HCT116 (cell line): ENCODE results near the gene AMN. TPM values are rescaled to one million over a fixed set of nuclear protein-coding genes. Genes with fewer than 3 reads are reported as not detected.

Experiments used
- ATAC-seq: fragments of 200-7000 bp; cut with Tn5 transposase; 2 replicates; pipeline ENCODE4 v1.9.1; 2020; ENCODE audit warnings: mild to moderate bottlenecking, moderate library complexity
- BruUV-seq: library from RNA; stranded (reverse); fragments of 400-500 nt; replicated peaks from 2 replicates; lab custom pipeline; 2021; lab: Mats Ljungman, UMichigan
- CTCF ChIA-PET: fragments of 300-600 bp; sonication (Branson Sonifier 250); formaldehyde crosslinking; loops from one replicate; lab custom pipeline; 2021; ENCODE audit warnings: antibody characterized with exemption; lab: Charles Lee
- POLR2A ChIA-PET: fragments of 300-600, 350-600 bp; sonication (Branson Sonifier 250); formaldehyde crosslinking; loops from one replicate; lab custom pipeline; 2021; ENCODE audit warnings: antibody characterized with exemption; lab: Charles Lee
- RAD21 ChIA-PET, 2 experiments: fragments of 300-600 bp; sonication (Branson Sonifier 250); formaldehyde crosslinking; loops; one replicate each; lab custom pipeline; 2023; ENCODE audit warnings: low total read pairs in 2 of 2; ENCODE audit not compliant: uncharacterized antibody in 2 of 2, unreplicated experiment in 2 of 2, low non-redundant PET in 1 of 2; lab: Charles Lee
- DNase-seq: peaks from one replicate; pipeline ENCODE4 v3.0.0-alpha.2; 2010; ENCODE audit warnings: low read depth, low spot score
- H2AFZ ChIP-seq: fragments of 200-600 bp; shearing (Covaris generic), sonication (generic); 2 replicates; pipeline ENCODE4 v1.6.1; 2017; ENCODE audit warnings: low read depth, mixed run types, mixed read lengths, antibody characterized with exemption, low read length; ENCODE audit not compliant: poor library complexity, severe bottlenecking
- H3K27ac ChIP-seq: 2 replicates; pipeline ENCODE4 v1.5.1; 2012; ENCODE audit warnings: low read depth, low read length
- H3K27me3 ChIP-seq: fragments of 200-600 bp; sonication (generic); 2 replicates; pipeline ENCODE4 v1.6.1; 2016; ENCODE audit warnings: mixed run types, low read length, mixed read lengths; ENCODE audit not compliant: insufficient read depth
- H3K36me3 ChIP-seq, 2 experiments: fragments of 200-500 bp in 1 of 2; fragments of 200-600 bp in 1 of 2; sonication (Bioruptor generic) in 1 of 2; sonication (generic) in 1 of 2; 2 replicates each; pipeline versions ENCODE4 v1.5.1 to v1.6.1; 2014 to 2016; ENCODE audit warnings: low read length in 2 of 2, inconsistent platforms in 1 of 2, mixed read lengths in 1 of 2, mixed run types in 1 of 2; ENCODE audit not compliant: insufficient read depth in 2 of 2, control insufficient read depth in 1 of 2
- H3K4me1 ChIP-seq, 2 experiments: fragments of 200-600 bp in 1 of 2; sonication (generic) in 1 of 2; 2 replicates each; pipeline versions ENCODE4 v1.5.1 to v1.6.1; 2012 to 2017; ENCODE audit warnings: low read length in 2 of 2, inconsistent platforms in 1 of 2, mild to moderate bottlenecking in 1 of 2, mixed read lengths in 1 of 2, mixed run types in 1 of 2, moderate library complexity in 1 of 2; ENCODE audit not compliant: insufficient read depth in 2 of 2, control insufficient read depth in 1 of 2
- H3K4me2 ChIP-seq: fragments of 200-600 bp; sonication (generic); 2 replicates; pipeline ENCODE4 v1.6.1; 2017; ENCODE audit warnings: mixed run types, low read length, mixed read lengths
- H3K4me3 ChIP-seq, 2 experiments: fragments of 200-600 bp in 1 of 2; sonication (generic) in 1 of 2; replicated peaks in 1 of 2; 2 replicates each; pipeline ENCODE4 v1.5.1; 2011 to 2016; ENCODE audit warnings: low read length in 2 of 2, control low read depth in 1 of 2, low read depth in 1 of 2, mild to moderate bottlenecking in 1 of 2, mixed read lengths in 1 of 2, mixed run types in 1 of 2
- H3K79me2 ChIP-seq: fragments of 200-600 bp; sonication (generic); 2 replicates; pipeline ENCODE4 v1.6.1; 2017; ENCODE audit warnings: mild to moderate bottlenecking, mixed run types, low read length, moderate library complexity, mixed read lengths; ENCODE audit not compliant: insufficient read depth
- H3K9ac ChIP-seq: fragments of 200-600 bp; sonication (generic); 2 replicates; pipeline ENCODE4 v1.6.1; 2016; ENCODE audit warnings: low read length, mixed read lengths
- H3K9me2 ChIP-seq: fragments of 200-600 bp; sonication (generic), shearing (Covaris generic); 2 replicates; pipeline ENCODE4 v1.6.1; 2017; ENCODE audit warnings: mixed run types, mild to moderate bottlenecking, moderate library complexity; ENCODE audit not compliant: insufficient read depth
- H3K9me3 ChIP-seq, 2 experiments: fragments of 200-500 bp in 1 of 2; fragments of 200-600 bp in 1 of 2; sonication (Bioruptor generic) in 1 of 2; sonication (generic) in 1 of 2; 2 replicates each; pipeline ENCODE4 v1.6.1; 2014 to 2017; ENCODE audit warnings: low read length in 2 of 2, mixed read lengths in 2 of 2, inconsistent platforms in 1 of 2, low read depth in 1 of 2, mild to moderate bottlenecking in 1 of 2, mixed run types in 1 of 2, moderate library complexity in 1 of 2; ENCODE audit not compliant: control insufficient read depth in 1 of 2, insufficient read depth in 1 of 2
- H4K20me1 ChIP-seq: fragments of 200-600 bp; sonication (generic), shearing (Covaris generic); 2 replicates; pipeline ENCODE4 v1.6.1; 2017; ENCODE audit warnings: mixed run types, mild to moderate bottlenecking, moderate library complexity; ENCODE audit not compliant: insufficient read depth
- ELF1 ChIP-seq: IDR thresholded peaks from 2 replicates; pipeline ENCODE4 v1.6.1; 2012; ENCODE audit warnings: low read depth, borderline replicate concordance
- FOSL1 ChIP-seq: IDR thresholded peaks from 2 replicates; pipeline ENCODE4 v1.6.1; 2012; ENCODE audit warnings: low read depth
- JUND ChIP-seq: IDR thresholded peaks from 2 replicates; pipeline ENCODE4 v1.6.1; 2012
- MAX ChIP-seq: IDR thresholded peaks from 2 replicates; pipeline ENCODE4 v1.6.1; 2012
- POLR2AphosphoS5 ChIP-seq: IDR thresholded peaks from 2 replicates; pipeline ENCODE4 v1.6.1; 2011; ENCODE audit warnings: mild to moderate bottlenecking, low read depth, low read length, moderate library complexity
- REST ChIP-seq: IDR thresholded peaks from 2 replicates; pipeline ENCODE4 v1.6.1; 2012; ENCODE audit warnings: low read depth
- ZFX ChIP-seq: fragments of 450-650 bp; IDR thresholded peaks from 2 replicates; pipeline ENCODE4 v1.6.1; 2017
- intact Hi-C: fragments of 100-400 bp; cut with micrococcal nuclease; formaldehyde crosslinking; loops from 2 replicates; pipeline ENCODE4 v1.10.0; 2022
- total RNA-seq: library from RNA; stranded (reverse); gene quantifications from one replicate; pipeline ENCODE4 v1.2.1, GENCODE V29; 2021; ENCODE audit not compliant: unreplicated experiment

The AMN gene
- total RNA-seq, 1 experiment from 2014 or later = 5.7 TPM

- TF ChIP-seq REST = no peak
- TF ChIP-seq POLR2AphosphoS5 = no peak
These were observed 18.5 kb upstream of the AMN start (continued) for GRCh38 chr14:102903889-102904512.

- POLR2A ChIA-PET = no interaction called here
- no peak overlapping the region for H3K4me2 ChIP-seq
- ATAC-seq = no peak
- TF ChIP-seq FOSL1 (no peak), ZFX (no peak), MAX (no peak), JUND (no peak), ELF1 (no peak)
- TF ChIP-seq, all 23 proteins: peak for 0
- Histone ChIP-seq H3K79me2 (no peaks in the 10 kb centered on the region), H3K9ac (no peak overlapping the region), H3K27me3 (no peaks in the 10 kb centered on the region), H3K36me3 (peaks cover 0 to 15% of the 10 kb centered on the region in 2 experiments; a peak in 2 of 4 replicates), H3K4me1 (no peaks in the 10 kb centered on the region), H4K20me1 (no peaks in the 10 kb centered on the region), H3K9me3 (no peaks in the 10 kb centered on the region), H3K27ac (no peak overlapping the region), H3K9me2 (no peaks in the 10 kb centered on the region), H2AFZ (no peak overlapping the region), H3K4me3 (no peak overlapping the region)
- no peak for DNase-seq
- intact Hi-C loops = no loop called here
- BruUV-seq = no TSS peak
- ChIA-PET RAD21 (no interaction called here), CTCF (no interaction called here)
These were observed 17.1 kb upstream of the AMN start for GRCh38 chr14:102905116-102906108.
